ENCODE measurements around the gene GRAMD4. TPM values are rescaled to one million over a fixed set of nuclear protein-coding genes. Genes with fewer than 3 reads are reported as not detected.

The GRAMD4 gene
- total and polyA plus RNA-seq, 2 experiments from 2014 or later = 21.8 to 31.0 TPM

- Histone ChIP-seq H3K9me2 (replicated peaks; ENCODE audit: insufficient read depth) (no peaks in the 10 kb centered on the region), H2AFZ (no peak overlapping the region), H4K20me1 (ENCODE audit: insufficient read depth, poor library complexity, severe bottlenecking) (no peaks in the 10 kb centered on the region), H3K4me1 (ENCODE audit: insufficient read depth) (peaks cover 13% of the 10 kb centered on the region), H3K27ac (no peak overlapping the region), H3K4me2 (no peak overlapping the region), H3K27me3 (no peaks in the 10 kb centered on the region), H3K9me3 (ENCODE audit: low read depth) (no peaks in the 10 kb centered on the region), H3K36me3 (replicated peaks; ENCODE audit: insufficient read depth, low read depth) (no peaks in the 10 kb centered on the region), H3K79me2 (no peaks in the 10 kb centered on the region), H3K4me3 (no peak overlapping the region)
- WGBS (ENCODE audit: low lambda C conversion rate, missing lambda C conversion rate) = 87% methylated on average over 15 of the region's 15 CpGs
- TF ChIP-seq EZH2 (IDR thresholded peaks at IDR 0.05; ENCODE audit: borderline replicate concordance) (no peak), CTCF (IDR thresholded peaks at IDR 0.05; ENCODE audit: poor library complexity) (no peak), EZH2phosphoT487 (IDR thresholded peaks at IDR 0.05; ENCODE audit: low read depth, severe bottlenecking, unreplicated experiment) (no peak)
- no peak for DNase-seq (ENCODE audit: low spot score)
These were observed 42.0 kb downstream of the GRAMD4 start for GRCh38 chr22:46662226-46662625.

- H3K79me2 ChIP-seq = no peaks in the 10 kb centered on the region
- no peaks in the 10 kb centered on the region for H3K27me3 ChIP-seq
- WGBS (ENCODE audit: low lambda C conversion rate, missing lambda C conversion rate) = 83% methylated on average over 26 of the region's 26 CpGs
- no peak for TF ChIP-seq EZH2 (IDR thresholded peaks at IDR 0.05; ENCODE audit: borderline replicate concordance)
- TF ChIP-seq EZH2phosphoT487 (IDR thresholded peaks at IDR 0.05; ENCODE audit: low read depth, severe bottlenecking, unreplicated experiment) = no peak
- TF ChIP-seq CTCF (IDR thresholded peaks at IDR 0.05; ENCODE audit: poor library complexity) = no peak
- H3K4me1 ChIP-seq (ENCODE audit: insufficient read depth) = peaks cover 13% of the 10 kb centered on the region
- no peak for DNase-seq (ENCODE audit: low spot score)
- H3K9me3 ChIP-seq (ENCODE audit: low read depth) = no peaks in the 10 kb centered on the region
- no peaks in the 10 kb centered on the region for H3K36me3 ChIP-seq (replicated peaks; ENCODE audit: insufficient read depth, low read depth)
- no peaks in the 10 kb centered on the region for H4K20me1 ChIP-seq (ENCODE audit: insufficient read depth, poor library complexity, severe bottlenecking)
- no peak overlapping the region for H2AFZ ChIP-seq
- H3K27ac ChIP-seq = no peak overlapping the region
- no peak overlapping the region for H3K4me3 ChIP-seq
- no peaks in the 10 kb centered on the region for H3K9me2 ChIP-seq (replicated peaks; ENCODE audit: insufficient read depth)
- no peak overlapping the region for H3K4me2 ChIP-seq
These were observed 42.8 kb downstream of the GRAMD4 start for GRCh38 chr22:46663001-46663400.

- TF ChIP-seq EZH2 (IDR thresholded peaks at IDR 0.05; ENCODE audit: borderline replicate concordance) (no peak), CTCF (IDR thresholded peaks at IDR 0.05; ENCODE audit: poor library complexity) (no peak), EZH2phosphoT487 (IDR thresholded peaks at IDR 0.05; ENCODE audit: low read depth, severe bottlenecking, unreplicated experiment) (no peak)
- H4K20me1 ChIP-seq (ENCODE audit: insufficient read depth, poor library complexity, severe bottlenecking) = no peaks in the 10 kb centered on the region
- no peak for DNase-seq (ENCODE audit: low spot score)
- no peaks in the 10 kb centered on the region for H3K9me3 ChIP-seq (ENCODE audit: low read depth)
- H3K36me3 ChIP-seq (replicated peaks; ENCODE audit: insufficient read depth, low read depth) = no peaks in the 10 kb centered on the region
- no peak overlapping the region for H2AFZ ChIP-seq
- peaks cover 13% of the 10 kb centered on the region for H3K4me1 ChIP-seq (ENCODE audit: insufficient read depth)
- no peak overlapping the region for H3K4me3 ChIP-seq
- no peaks in the 10 kb centered on the region for H3K9me2 ChIP-seq (replicated peaks; ENCODE audit: insufficient read depth)
- no peak overlapping the region for H3K27ac ChIP-seq
- no peak overlapping the region for H3K4me2 ChIP-seq
- whole genome bisulfite sequencing (ENCODE audit: low lambda C conversion rate, missing lambda C conversion rate) = 97% methylated on average over 28 of the region's 28 CpGs
- no peaks in the 10 kb centered on the region for H3K79me2 ChIP-seq
- no peaks in the 10 kb centered on the region for H3K27me3 ChIP-seq
These were observed 43.4 kb downstream of the GRAMD4 start for GRCh38 chr22:46663436-46664100.
